ENCODE results near the gene SIK1.
"Not testable (repeated sequence)": the region's sequence is repeated elsewhere in the genome, so short reads cannot be mapped to it uniquely, and the experiment has no call there.

Gene SIK1

GRCh38 chr21:43442571-43442970 lies 15.6 kb upstream of the SIK1 start:
- DNase-seq; in situ Hi-C loops (cut with MboI; ENCODE audit: low pct_unique_long_range_greater_than_20kb, low sequenced_read_pairs): not testable (repeated sequence)

GRCh38 chr21:43440835-43441727 lies 14.2 kb upstream of the SIK1 start:
- in situ Hi-C loops (cut with MboI; ENCODE audit: low pct_unique_long_range_greater_than_20kb, low sequenced_read_pairs); DNase-seq: not testable (repeated sequence)

- in situ Hi-C loops (cut with MboI; ENCODE audit: low pct_unique_long_range_greater_than_20kb, low sequenced_read_pairs); DNase-seq: not testable (repeated sequence)
Observed at GRCh38 chr21:43439316-43440075, 12.6 kb upstream of the SIK1 start.

- in situ Hi-C loops (cut with MboI; ENCODE audit: low pct_unique_long_range_greater_than_20kb, low sequenced_read_pairs); DNase-seq: not testable (repeated sequence)
Observed at GRCh38 chr21:43436272-43436671, 9.3 kb upstream of the SIK1 start.

GRCh38 chr21:43433340-43434136 lies 6.6 kb upstream of the SIK1 start:
- DNase-seq; in situ Hi-C loops (cut with MboI; ENCODE audit: low pct_unique_long_range_greater_than_20kb, low sequenced_read_pairs): not testable (repeated sequence)

- in situ Hi-C loops (cut with MboI; ENCODE audit: low pct_unique_long_range_greater_than_20kb, low sequenced_read_pairs); DNase-seq: not testable (repeated sequence)
Observed at GRCh38 chr21:43430830-43431416, 4.0 kb upstream of the SIK1 start.

GRCh38 chr21:43428964-43429363 lies 2.0 kb upstream of the SIK1 start:
- DNase-seq; in situ Hi-C loops (cut with MboI; ENCODE audit: low pct_unique_long_range_greater_than_20kb, low sequenced_read_pairs): not testable (repeated sequence)

GRCh38 chr21:43427242-43427559 lies 270 bp upstream of the SIK1 start:
- DNase-seq; in situ Hi-C loops (cut with MboI; ENCODE audit: low pct_unique_long_range_greater_than_20kb, low sequenced_read_pairs): not testable (repeated sequence)

GRCh38 chr21:43426004-43426403 lies 927 bp downstream of the SIK1 start:
- DNase-seq; in situ Hi-C loops (cut with MboI; ENCODE audit: low pct_unique_long_range_greater_than_20kb, low sequenced_read_pairs): not testable (repeated sequence)

- DNase-seq; in situ Hi-C loops (cut with MboI; ENCODE audit: low pct_unique_long_range_greater_than_20kb, low sequenced_read_pairs): not testable (repeated sequence)
Observed at GRCh38 chr21:43419475-43419874, 7.5 kb downstream of the SIK1 start.

GRCh38 chr21:43414576-43414975 lies 12.4 kb downstream of the SIK1 start:
- DNase-seq; in situ Hi-C loops (cut with MboI; ENCODE audit: low pct_unique_long_range_greater_than_20kb, low sequenced_read_pairs): not testable (repeated sequence)

GRCh38 chr21:43412020-43412788 lies 14.7 kb downstream of the SIK1 start:
- in situ Hi-C loops (cut with MboI; ENCODE audit: low pct_unique_long_range_greater_than_20kb, low sequenced_read_pairs); DNase-seq: not testable (repeated sequence)

- in situ Hi-C loops (cut with MboI; ENCODE audit: low pct_unique_long_range_greater_than_20kb, low sequenced_read_pairs); DNase-seq: not testable (repeated sequence)
Observed at GRCh38 chr21:43410456-43411068, 16.4 kb downstream of the SIK1 start.

- in situ Hi-C loops (cut with MboI; ENCODE audit: low pct_unique_long_range_greater_than_20kb, low sequenced_read_pairs); DNase-seq: not testable (repeated sequence)
Observed at GRCh38 chr21:43407139-43407538, 19.8 kb downstream of the SIK1 start.

- in situ Hi-C loops (cut with MboI; ENCODE audit: low pct_unique_long_range_greater_than_20kb, low sequenced_read_pairs); DNase-seq: not testable (repeated sequence)
Observed at GRCh38 chr21:43404450-43404849, 22.5 kb downstream of the SIK1 start.

GRCh38 chr21:43403651-43404430 lies 23.1 kb downstream of the SIK1 start:
- DNase-seq; in situ Hi-C loops (cut with MboI; ENCODE audit: low pct_unique_long_range_greater_than_20kb, low sequenced_read_pairs): not testable (repeated sequence)

GRCh38 chr21:43401125-43401524 lies 25.8 kb downstream of the SIK1 start:
- DNase-seq; in situ Hi-C loops (cut with MboI; ENCODE audit: low pct_unique_long_range_greater_than_20kb, low sequenced_read_pairs): not testable (repeated sequence)

All from KBM-7 (cell line).